K562 (cell line): ENCODE measurements around the gene CPLX1.

Source experiments
- BHLHE40 ChIP-seq: IDR thresholded peaks from 2 replicates; pipeline ENCODE4 v1.6.1; 2011; ENCODE audit warnings: low read length, improper control_type of control experiment
- MAFG ChIP-seq: fragments of 450-650 bp; conservative IDR thresholded peaks from 2 replicates; pipeline ENCODE4 v1.6.1; 2016; ENCODE audit warnings: missing genetic modification characterization, missing compliant biosample characterization
- NFIC ChIP-seq: fragments of 450-650 bp; IDR thresholded peaks from 2 replicates; pipeline ENCODE4 v1.6.1; 2017; ENCODE audit warnings: mild to moderate bottlenecking, inconsistent platforms
- POLR2A ChIP-seq: fragments of 450-650 bp; conservative IDR thresholded peaks from 2 replicates; pipeline ENCODE4 v1.6.1; 2016

DNA sequence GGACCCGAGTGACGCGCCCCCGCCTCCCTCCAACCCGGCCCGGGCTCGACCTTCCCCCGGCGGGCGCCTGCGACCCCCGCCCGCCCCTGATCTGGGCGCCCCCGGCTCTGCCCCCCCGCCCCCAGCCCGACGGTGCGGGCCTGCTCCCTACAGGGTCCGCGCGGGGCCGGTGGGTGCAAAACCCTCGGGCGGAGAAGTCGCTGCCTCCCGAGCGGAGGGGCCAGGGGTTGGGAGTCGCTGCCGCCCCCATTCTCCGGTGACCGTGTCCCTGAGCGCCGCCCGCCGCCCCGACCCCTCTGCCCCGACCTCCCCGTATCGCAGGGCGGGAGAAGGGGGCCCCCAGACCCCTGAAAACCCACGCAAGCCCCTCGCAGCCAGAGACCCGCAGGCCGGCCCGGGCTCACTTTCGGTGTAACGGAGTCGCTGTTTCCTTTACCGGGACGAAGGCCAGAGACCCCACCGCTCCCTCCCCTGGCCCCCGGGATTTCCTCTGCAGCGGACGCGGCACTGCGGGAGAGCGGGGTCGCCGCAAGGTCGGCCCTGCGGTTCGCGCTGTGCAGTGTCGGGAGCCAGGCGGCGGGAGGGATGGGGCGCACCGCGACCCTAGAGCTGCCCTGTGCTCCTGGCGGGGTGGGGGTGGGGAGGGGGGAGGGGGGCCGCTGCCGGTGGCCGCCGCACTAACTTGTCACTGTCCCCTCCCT, 729 bp upstream of the CPLX1 start:
- TF ChIP-seq MAFG (tag) (no peak), NFIC (no peak), POLR2A (no peak), BHLHE40 (no peak)
